HEK293 (cell line): ENCODE measurements around the gene MAGED2.
"Not testable (repeated sequence)": the region's sequence is repeated elsewhere in the genome, so short reads cannot be mapped to it uniquely, and the experiment has no call there.

Experiments used
- CTCF ChIA-PET: fragments of 350-600 bp; formaldehyde crosslinking; extraction: SDS; loops from one replicate; lab custom pipeline; 2021; ENCODE audit warnings: antibody characterized with exemption; lab: Yijun Ruan, JAX
- POLR2A ChIA-PET: fragments of 300-600 bp; formaldehyde crosslinking; extraction: SDS; loops from one replicate; lab custom pipeline; 2020; ENCODE audit warnings: antibody characterized with exemption, inconsistent platforms; lab: Yijun Ruan, JAX
- H3K27ac ChIP-seq: fragments of 200-500 bp; sonication (Bioruptor generic); 2 replicates; pipeline ENCODE4 v1.5.1; 2014; ENCODE audit warnings: low read depth, low read length, control low read depth, inconsistent platforms; ENCODE audit errors: extremely low read depth
- H3K36me3 ChIP-seq, 2 experiments: fragments of 200-500 bp in 1 of 2; sonication (Bioruptor generic) in 1 of 2; 1 replicate in 1 of 2; 2 replicates in 1 of 2; pipeline ENCODE4 v1.5.1; 2014 to 2017; ENCODE audit warnings: inconsistent platforms in 2 of 2, low read length in 2 of 2; ENCODE audit not compliant: control insufficient read depth in 2 of 2, insufficient read depth in 1 of 2
- H3K4me1 ChIP-seq: fragments of 200-500 bp; sonication (Bioruptor generic); 2 replicates; pipeline ENCODE4 v1.5.1; 2014; ENCODE audit warnings: mild to moderate bottlenecking, low read length, inconsistent platforms; ENCODE audit not compliant: control insufficient read depth, insufficient read depth
- H3K4me3 ChIP-seq: 2 replicates; pipeline ENCODE4 v1.5.1; 2011; ENCODE audit warnings: low read depth, mild to moderate bottlenecking, control low read depth, low read length, moderate library complexity
- H3K9me3 ChIP-seq: fragments of 200-500 bp; sonication (Bioruptor generic); 2 replicates; pipeline ENCODE4 v1.5.1; 2014; ENCODE audit warnings: low read depth, low read length, inconsistent platforms; ENCODE audit not compliant: control insufficient read depth, insufficient read depth
- HOXA7 ChIP-seq: sonication (generic); formaldehyde crosslinking; IDR thresholded peaks from 2 replicates; pipeline ENCODE4 v1.8.1; 2022; ENCODE audit warnings: missing genetic modification reagents, borderline replicate concordance
- WT1 ChIP-seq: fragments of 450-650 bp; formaldehyde crosslinking; IDR thresholded peaks from 2 replicates; pipeline ENCODE4 v1.5.1; 2016; ENCODE audit warnings: missing biosample characterization, missing genetic modification characterization
- ZBTB11 ChIP-seq: fragments of 450-650 bp; formaldehyde crosslinking; conservative IDR thresholded peaks from 2 replicates; pipeline ENCODE4 v1.5.1; 2016; ENCODE audit warnings: low read depth, missing biosample characterization, missing genetic modification characterization
- ZBTB20 ChIP-seq: fragments of 450-650 bp; formaldehyde crosslinking; IDR thresholded peaks from 2 replicates; pipeline ENCODE4 v1.5.1; 2016; ENCODE audit warnings: missing biosample characterization, missing genetic modification characterization
- ZBTB21 ChIP-seq: fragments of 450-650 bp; formaldehyde crosslinking; IDR thresholded peaks from 2 replicates; pipeline ENCODE4 v1.5.1; 2017; ENCODE audit warnings: missing biosample characterization, missing genetic modification characterization
- ZBTB48 ChIP-seq: fragments of 450-650 bp; formaldehyde crosslinking; IDR thresholded peaks from 2 replicates; pipeline ENCODE4 v1.5.1; 2016; ENCODE audit warnings: missing biosample characterization, missing genetic modification characterization
- ZBTB8A ChIP-seq: fragments of 450-650 bp; formaldehyde crosslinking; IDR thresholded peaks from 2 replicates; pipeline ENCODE4 v1.5.1; 2016; ENCODE audit warnings: missing biosample characterization, missing genetic modification characterization
- ZFP3 ChIP-seq: fragments of 450-650 bp; formaldehyde crosslinking; IDR thresholded peaks from 2 replicates; pipeline ENCODE4 v1.5.1; 2016; ENCODE audit warnings: low read depth, missing biosample characterization, missing genetic modification characterization
- ZNF146 ChIP-seq: fragments of 450-650 bp; formaldehyde crosslinking; IDR thresholded peaks from 2 replicates; pipeline ENCODE4 v1.5.1; 2016; ENCODE audit warnings: missing biosample characterization, missing genetic modification characterization
- ZNF221 ChIP-seq: fragments of 450-650 bp; formaldehyde crosslinking; IDR thresholded peaks from 2 replicates; pipeline ENCODE4 v1.5.1; 2017; ENCODE audit warnings: missing biosample characterization, missing genetic modification characterization, borderline replicate concordance
- ZNF248 ChIP-seq: fragments of 450-650 bp; formaldehyde crosslinking; IDR thresholded peaks from 2 replicates; pipeline ENCODE4 v1.5.1; 2017; ENCODE audit warnings: missing biosample characterization, missing genetic modification characterization
- ZNF398 ChIP-seq: fragments of 450-650 bp; formaldehyde crosslinking; IDR thresholded peaks from 2 replicates; pipeline ENCODE4 v1.5.1; 2017; ENCODE audit warnings: missing biosample characterization, missing genetic modification characterization
- ZNF404 ChIP-seq: fragments of 450-650 bp; formaldehyde crosslinking; IDR thresholded peaks from 2 replicates; pipeline ENCODE4 v1.5.1; 2017; ENCODE audit warnings: missing biosample characterization, missing genetic modification characterization
- ZNF473 ChIP-seq: fragments of 450-650 bp; formaldehyde crosslinking; IDR thresholded peaks from 2 replicates; pipeline ENCODE4 v1.5.1; 2017; ENCODE audit warnings: missing biosample characterization, missing genetic modification characterization
- ZNF529 ChIP-seq: fragments of 450-650 bp; formaldehyde crosslinking; IDR thresholded peaks from 2 replicates; pipeline ENCODE4 v1.5.1; 2017; ENCODE audit warnings: missing genetic modification characterization, missing biosample characterization; ENCODE audit not compliant: insufficient replicate concordance
- ZNF558 ChIP-seq: fragments of 450-650 bp; formaldehyde crosslinking; IDR thresholded peaks from 2 replicates; pipeline ENCODE4 v1.5.1; 2016; ENCODE audit warnings: missing biosample characterization, missing genetic modification characterization
- ZNF596 ChIP-seq: fragments of 450-650 bp; IDR thresholded peaks from 2 replicates; pipeline ENCODE4 v1.5.0; 2018; ENCODE audit warnings: missing biosample characterization, mild to moderate bottlenecking, missing genetic modification characterization, moderate library complexity
- ZNF677 ChIP-seq: fragments of 450-650 bp; IDR thresholded peaks from 2 replicates; pipeline ENCODE4 v1.5.0; 2018; ENCODE audit warnings: missing biosample characterization, mild to moderate bottlenecking, missing genetic modification characterization, moderate library complexity
- ZNF701 ChIP-seq: fragments of 450-650 bp; formaldehyde crosslinking; IDR thresholded peaks from 2 replicates; pipeline ENCODE4 v1.5.1; 2016; ENCODE audit warnings: missing biosample characterization, missing genetic modification characterization
- ZNF792 ChIP-seq: fragments of 450-650 bp; formaldehyde crosslinking; IDR thresholded peaks from 2 replicates; pipeline ENCODE4 v1.5.1; 2016; ENCODE audit warnings: missing biosample characterization, missing genetic modification characterization
- ZSCAN16 ChIP-seq: fragments of 450-650 bp; formaldehyde crosslinking; IDR thresholded peaks from 2 replicates; pipeline ENCODE4 v1.5.1; 2016; ENCODE audit warnings: missing biosample characterization, missing genetic modification characterization
- ZSCAN5A ChIP-seq: fragments of 450-650 bp; formaldehyde crosslinking; IDR thresholded peaks from 2 replicates; pipeline ENCODE4 v1.5.1; 2016; ENCODE audit warnings: missing biosample characterization, missing genetic modification characterization
- TF ChIP-seq, protein P1 (sequence below): fragments of 450-650 bp; formaldehyde crosslinking; IDR thresholded peaks from 2 replicates; pipeline ENCODE4 v1.5.1; 2016; ENCODE audit warnings: missing biosample characterization, missing genetic modification characterization
- TF ChIP-seq, protein P2 (sequence below): fragments of 450-650 bp; IDR thresholded peaks from 2 replicates; pipeline ENCODE4 v1.5.1; 2018; ENCODE audit warnings: missing biosample characterization, missing genetic modification characterization

The MAGED2 gene

DNA sequence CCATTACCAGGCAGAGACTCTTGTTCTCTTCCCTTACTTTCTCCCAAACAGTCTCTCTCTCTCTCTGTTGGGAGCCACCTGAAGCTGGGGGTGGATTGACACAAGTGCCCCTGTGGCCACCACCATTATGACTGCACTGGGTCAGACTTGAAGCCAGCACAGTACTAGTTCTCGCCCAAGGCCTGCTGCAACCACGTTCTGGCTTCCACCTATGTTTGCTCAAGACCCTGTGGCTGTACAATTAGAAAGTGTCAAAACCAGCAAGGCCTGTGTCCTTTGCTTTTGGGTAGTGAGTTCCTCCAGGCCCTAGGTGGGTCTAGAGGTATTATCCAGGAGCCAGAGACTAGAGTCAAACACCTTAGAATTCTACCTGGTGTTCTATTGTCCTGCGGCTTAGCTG, 31.0 kb downstream of the MAGED2 start (continued):
- TF ChIP-seq ZBTB11 (tag by site-specific recombination) (no peak), ZSCAN16 (tag by site-specific recombination) (no peak), ZNF146 (no peak), ZNF677 (no peak), ZNF529 (tag by site-specific recombination) (no peak), ZBTB20 (tag by site-specific recombination) (no peak), ZSCAN5A (tag by site-specific recombination) (no peak), HOXA7 (CRISPR knock-in tag) (no peak), WT1 (tag by site-specific recombination) (no peak), ZNF701 (tag by site-specific recombination) (no peak)
- TF ChIP-seq, protein P1, sequence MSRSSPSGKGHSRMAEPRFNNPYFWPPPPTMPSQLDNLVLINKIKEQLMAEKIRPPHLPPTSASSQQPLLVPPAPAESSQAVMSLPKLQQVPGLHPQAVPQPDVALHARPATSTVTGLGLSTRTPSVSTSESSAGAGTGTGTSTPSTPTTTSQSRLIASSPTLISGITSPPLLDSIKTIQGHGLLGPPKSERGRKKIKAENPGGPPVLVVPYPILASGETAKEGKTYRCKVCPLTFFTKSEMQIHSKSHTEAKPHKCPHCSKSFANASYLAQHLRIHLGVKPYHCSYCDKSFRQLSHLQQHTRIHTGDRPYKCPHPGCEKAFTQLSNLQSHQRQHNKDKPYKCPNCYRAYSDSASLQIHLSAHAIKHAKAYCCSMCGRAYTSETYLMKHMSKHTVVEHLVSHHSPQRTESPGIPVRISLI = no peak
- TF ChIP-seq, protein P2, sequence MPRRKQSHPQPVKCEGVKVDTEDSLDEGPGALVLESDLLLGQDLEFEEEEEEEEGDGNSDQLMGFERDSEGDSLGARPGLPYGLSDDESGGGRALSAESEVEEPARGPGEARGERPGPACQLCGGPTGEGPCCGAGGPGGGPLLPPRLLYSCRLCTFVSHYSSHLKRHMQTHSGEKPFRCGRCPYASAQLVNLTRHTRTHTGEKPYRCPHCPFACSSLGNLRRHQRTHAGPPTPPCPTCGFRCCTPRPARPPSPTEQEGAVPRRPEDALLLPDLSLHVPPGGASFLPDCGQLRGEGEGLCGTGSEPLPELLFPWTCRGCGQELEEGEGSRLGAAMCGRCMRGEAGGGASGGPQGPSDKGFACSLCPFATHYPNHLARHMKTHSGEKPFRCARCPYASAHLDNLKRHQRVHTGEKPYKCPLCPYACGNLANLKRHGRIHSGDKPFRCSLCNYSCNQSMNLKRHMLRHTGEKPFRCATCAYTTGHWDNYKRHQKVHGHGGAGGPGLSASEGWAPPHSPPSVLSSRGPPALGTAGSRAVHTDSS (tag by site-specific recombination) = no peak

- H3K9me3 ChIP-seq, CTCF ChIA-PET, H3K36me3 ChIP-seq, POLR2A ChIA-PET, H3K4me3 ChIP-seq, H3K4me1 ChIP-seq: not testable (repeated sequence)
- H3K27ac ChIP-seq = peak overlapping the region; percentile 53; the same call in 1 of the 2 replicates
Measured at GRCh38 chrX:54841184-54841874, 33.8 kb downstream of the MAGED2 start.

DNA sequence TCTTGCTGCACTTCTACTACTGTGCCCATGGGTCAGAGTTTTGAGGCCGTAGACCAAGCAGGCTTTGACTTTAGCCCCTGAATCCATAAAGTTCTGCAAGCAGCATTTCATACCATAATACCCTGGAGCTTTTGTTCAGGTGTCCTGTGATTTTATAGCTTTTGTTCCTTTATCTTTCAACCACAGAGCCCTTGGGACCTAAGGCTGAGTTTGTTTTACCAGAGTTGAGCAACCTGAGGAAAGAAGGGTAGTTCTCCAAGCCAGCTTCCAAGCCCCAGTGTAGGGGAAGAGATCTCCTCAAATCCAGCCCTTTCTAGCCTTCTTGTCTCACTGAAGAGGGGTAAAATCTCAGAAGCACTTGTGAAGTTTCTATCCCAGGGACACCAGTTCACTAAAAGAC, 35.1 kb downstream of the MAGED2 start:
- TF ChIP-seq ZNF221 (tag by site-specific recombination) (no peak), ZNF248 (tag by site-specific recombination) (no peak), ZNF398 (tag by site-specific recombination) (no peak), ZNF473 (tag by site-specific recombination) (no peak), ZBTB21 (tag by site-specific recombination) (no peak), ZNF558 (tag by site-specific recombination) (no peak), ZNF792 (tag by site-specific recombination) (no peak), ZNF596 (no peak), ZBTB8A (tag by site-specific recombination) (no peak), ZBTB48 (tag by site-specific recombination) (no peak), ZFP3 (tag by site-specific recombination) (no peak), ZNF404 (tag by site-specific recombination) (no peak), ZNF146 (no peak)
- ChIA-PET CTCF (interaction anchor here (0.6 kb wide), 1 partner anchor 357 kb away, joined by 4 read pairs; no protein-coding TSS in a partner anchor), POLR2A (no interaction called here)
- Histone ChIP-seq H3K4me1 (no peaks in the 10 kb centered on the region), H3K9me3 (no peaks in the 10 kb centered on the region), H3K27ac (no peak overlapping the region), H3K4me3 (no peak overlapping the region), H3K36me3 (no peaks in the 10 kb centered on the region)
